Stimulated activated CD4-positive, alpha-beta T cell treated with anti-CD3 and anti-CD28 coated beads, Interleukin-4, amount 100 ng/mL, for 4 hours (primary cell): Measurements from ENCODE around the gene NFS1.
"Not testable (repeated sequence)": the region's sequence is repeated elsewhere in the genome, so short reads cannot be mapped to it uniquely, and the experiment has no call there.

Experiments used
- DNase-seq, 2 experiments: peaks; one replicate each; pipeline ENCODE4 v3.0.0-alpha.2; 2020

NFS1 gene

GRCh38 chr20:35706591-35707529 lies 7.7 kb upstream of the NFS1 start:
- not testable (repeated sequence) for DNase-seq

GRCh38 chr20:35705894-35706293 lies 6.7 kb upstream of the NFS1 start:
- DNase-seq: not testable (repeated sequence)

- no peak for DNase-seq
Observed at GRCh38 chr20:35704514-35705261, 5.5 kb upstream of the NFS1 start.

- no peak for DNase-seq
Observed at GRCh38 chr20:35702824-35703695, 3.9 kb upstream of the NFS1 start.

GRCh38 chr20:35702051-35702823 lies 3.1 kb upstream of the NFS1 start:
- no peak for DNase-seq

GRCh38 chr20:35700625-35701148 lies 1.5 kb upstream of the NFS1 start:
- no peak for DNase-seq

GRCh38 chr20:35699957-35700624 lies 939 bp upstream of the NFS1 start:
- no peak for DNase-seq

GRCh38 chr20:35698298-35699126 lies 640 bp downstream of the NFS1 start:
- no peak for DNase-seq

GRCh38 chr20:35697696-35698297 lies 1.4 kb downstream of the NFS1 start:
- DNase-seq: no peak

GRCh38 chr20:35695978-35696377 lies 3.2 kb downstream of the NFS1 start:
- no peak for DNase-seq

GRCh38 chr20:35695245-35695749 lies 3.9 kb downstream of the NFS1 start:
- no peak for DNase-seq

GRCh38 chr20:35690265-35690664 lies 8.9 kb downstream of the NFS1 start:
- DNase-seq: no peak

- DNase-seq: not testable (repeated sequence)
Observed at GRCh38 chr20:35686872-35687271, 12.3 kb downstream of the NFS1 start.

- not testable (repeated sequence) for DNase-seq
Observed at GRCh38 chr20:35685368-35685767, 13.8 kb downstream of the NFS1 start.

GRCh38 chr20:35681960-35682359 lies 17.2 kb downstream of the NFS1 start:
- no peak for DNase-seq

- DNase-seq: no peak
Observed at GRCh38 chr20:35680452-35681183, 18.5 kb downstream of the NFS1 start.

GRCh38 chr20:35674921-35675320 lies 24.2 kb downstream of the NFS1 start:
- DNase-seq: no peak

GRCh38 chr20:35673884-35674283 lies 25.3 kb downstream of the NFS1 start:
- DNase-seq: no peak

- no peak for DNase-seq
Observed at GRCh38 chr20:35669681-35670080, 29.5 kb downstream of the NFS1 start.
